Measurements from ENCODE around the gene KLHL15. TPM values are rescaled to one million over a fixed set of nuclear protein-coding genes. Genes with fewer than 3 reads are reported as not detected.

Gene KLHL15
- total RNA-seq, 1 donor from 2014 or later: 3.1 TPM

- Histone ChIP-seq H3K27me3 (no peaks in the 10 kb centered on the region), H3K9me3 (no peaks in the 10 kb centered on the region), H3K27ac (no peak overlapping the region), H3K4me1 (no peaks in the 10 kb centered on the region), H3K4me3 (no peak overlapping the region), H3K36me3 (no peaks in the 10 kb centered on the region)
- DNase-seq (ENCODE audit: low spot score in 2 of 2): no peak
- intact Hi-C loops (cut with DNase I): no loop called here
- TF ChIP-seq CTCF (IDR thresholded peaks at IDR 0.05): no peak
Measured at GRCh38 chrX:24005028-24005427, 22.0 kb downstream of the KLHL15 start.

- Histone ChIP-seq H3K4me1 (no peaks in the 10 kb centered on the region), H3K36me3 (no peaks in the 10 kb centered on the region), H3K4me3 (no peak overlapping the region), H3K27ac (no peak overlapping the region), H3K9me3 (no peaks in the 10 kb centered on the region), H3K27me3 (no peaks in the 10 kb centered on the region)
- intact Hi-C loops (cut with DNase I): no loop called here
- no peak for TF ChIP-seq CTCF (IDR thresholded peaks at IDR 0.05)
- no peak for DNase-seq (ENCODE audit: low spot score in 2 of 2)
Measured at GRCh38 chrX:24002792-24003191, 24.2 kb downstream of the KLHL15 start.

GRCh38 chrX:24002167-24002566 is 24.8 kb downstream of the KLHL15 start:
- Histone ChIP-seq H3K36me3 (no peaks in the 10 kb centered on the region), H3K27me3 (no peaks in the 10 kb centered on the region), H3K4me3 (no peak overlapping the region), H3K27ac (no peak overlapping the region), H3K4me1 (no peaks in the 10 kb centered on the region), H3K9me3 (no peaks in the 10 kb centered on the region)
- no peak for TF ChIP-seq CTCF (IDR thresholded peaks at IDR 0.05)
- DNase-seq (ENCODE audit: low spot score in 2 of 2): no peak
- intact Hi-C loops (cut with DNase I): no loop called here

- Histone ChIP-seq H3K4me1 (no peaks in the 10 kb centered on the region), H3K27ac (no peak overlapping the region), H3K27me3 (no peaks in the 10 kb centered on the region), H3K36me3 (no peaks in the 10 kb centered on the region), H3K9me3 (no peaks in the 10 kb centered on the region), H3K4me3 (no peak overlapping the region)
- TF ChIP-seq CTCF (IDR thresholded peaks at IDR 0.05): no peak
- intact Hi-C loops (cut with DNase I): no loop called here
- no peak for DNase-seq (ENCODE audit: low spot score in 2 of 2)
Measured at GRCh38 chrX:23999671-24000070, 27.3 kb downstream of the KLHL15 start.

GRCh38 chrX:23993012-23993633 is 33.9 kb downstream of the KLHL15 start:
- intact Hi-C loops (cut with DNase I): no loop called here
- TF ChIP-seq CTCF (IDR thresholded peaks at IDR 0.05): no peak
- no peak for DNase-seq (ENCODE audit: low spot score in 2 of 2)
- Histone ChIP-seq H3K27ac (no peak overlapping the region), H3K27me3 (no peaks in the 10 kb centered on the region), H3K4me3 (no peak overlapping the region), H3K9me3 (no peaks in the 10 kb centered on the region), H3K4me1 (no peaks in the 10 kb centered on the region), H3K36me3 (peaks cover 0 to 5% of the 10 kb centered on the region in 2 donors)

- Histone ChIP-seq H3K4me3 (no peak overlapping the region), H3K27ac (no peak overlapping the region), H3K9me3 (no peaks in the 10 kb centered on the region), H3K27me3 (no peaks in the 10 kb centered on the region), H3K4me1 (no peaks in the 10 kb centered on the region), H3K36me3 (peaks cover 0 to 9% of the 10 kb centered on the region in 2 donors)
- intact Hi-C loops (cut with DNase I): no loop called here
- DNase-seq (ENCODE audit: low spot score in 2 of 2): no peak
- TF ChIP-seq CTCF (IDR thresholded peaks at IDR 0.05): no peak
Measured at GRCh38 chrX:23992431-23992830, 34.6 kb downstream of the KLHL15 start.
